PC-9 (cell line): ENCODE results near the gene TCHHL1.
"Not testable (repeated sequence)": the region's sequence is repeated elsewhere in the genome, so short reads cannot be mapped to it uniquely, and the experiment has no call there.

ENCODE experiments used
- EZH2 ChIP-seq: fragments of 200-600 bp; sonication (generic); IDR thresholded peaks from 2 replicates; pipeline ENCODE4 v1.8.0; 2017; ENCODE audit warnings: antibody characterized with exemption, low read depth
- TF ChIP-seq, protein P1 (sequence below): fragments of 200-600 bp; sonication (generic); conservative IDR thresholded peaks from 2 replicates; pipeline ENCODE4 v1.6.1; 2017; ENCODE audit warnings: mixed run types, antibody characterized with exemption, mild to moderate bottlenecking, moderate library complexity

GRCh38 chr1:152081026-152081425 lies 7.8 kb downstream of the TCHHL1 start:
- TF ChIP-seq, protein P1, sequence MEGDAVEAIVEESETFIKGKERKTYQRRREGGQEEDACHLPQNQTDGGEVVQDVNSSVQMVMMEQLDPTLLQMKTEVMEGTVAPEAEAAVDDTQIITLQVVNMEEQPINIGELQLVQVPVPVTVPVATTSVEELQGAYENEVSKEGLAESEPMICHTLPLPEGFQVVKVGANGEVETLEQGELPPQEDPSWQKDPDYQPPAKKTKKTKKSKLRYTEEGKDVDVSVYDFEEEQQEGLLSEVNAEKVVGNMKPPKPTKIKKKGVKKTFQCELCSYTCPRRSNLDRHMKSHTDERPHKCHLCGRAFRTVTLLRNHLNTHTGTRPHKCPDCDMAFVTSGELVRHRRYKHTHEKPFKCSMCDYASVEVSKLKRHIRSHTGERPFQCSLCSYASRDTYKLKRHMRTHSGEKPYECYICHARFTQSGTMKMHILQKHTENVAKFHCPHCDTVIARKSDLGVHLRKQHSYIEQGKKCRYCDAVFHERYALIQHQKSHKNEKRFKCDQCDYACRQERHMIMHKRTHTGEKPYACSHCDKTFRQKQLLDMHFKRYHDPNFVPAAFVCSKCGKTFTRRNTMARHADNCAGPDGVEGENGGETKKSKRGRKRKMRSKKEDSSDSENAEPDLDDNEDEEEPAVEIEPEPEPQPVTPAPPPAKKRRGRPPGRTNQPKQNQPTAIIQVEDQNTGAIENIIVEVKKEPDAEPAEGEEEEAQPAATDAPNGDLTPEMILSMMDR: not testable (repeated sequence)
- TF ChIP-seq EZH2: not testable (repeated sequence)
